ENCODE measurements around the gene SAV1. TPM values are rescaled to one million over a fixed set of nuclear protein-coding genes. Genes with fewer than 3 reads are reported as not detected.

The SAV1 gene
- polyA plus RNA-seq, 2 of the 4 experiments (the other 2 are of a cell fraction), result 20.3 TPM

DNA sequence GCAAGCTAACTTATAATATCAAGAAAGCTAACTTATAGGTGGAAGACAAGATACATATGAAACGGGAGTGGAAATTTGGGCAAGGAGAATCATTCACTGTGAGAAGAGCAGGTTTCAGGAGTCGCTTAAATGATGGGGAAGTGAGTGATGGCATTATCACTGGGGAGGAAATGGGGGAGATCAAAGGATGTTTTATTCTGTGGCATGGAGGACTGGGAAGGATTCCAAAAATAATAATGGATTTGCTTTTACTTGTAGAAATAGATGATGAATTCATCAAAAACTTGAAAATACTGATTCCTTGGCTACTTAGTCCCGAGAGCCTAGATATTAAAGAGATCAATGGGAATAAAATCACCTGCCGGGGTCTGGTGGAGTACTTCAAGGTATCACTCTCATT, 47.8 kb downstream of the SAV1 start:
- no peak overlapping the region for H3K27ac ChIP-seq
- H3K4me3 ChIP-seq, result no peak overlapping the region
- TF ChIP-seq, protein P1, sequence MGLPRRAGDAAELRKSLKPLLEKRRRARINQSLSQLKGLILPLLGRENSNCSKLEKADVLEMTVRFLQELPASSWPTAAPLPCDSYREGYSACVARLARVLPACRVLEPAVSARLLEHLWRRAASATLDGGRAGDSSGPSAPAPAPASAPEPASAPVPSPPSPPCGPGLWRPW (IDR thresholded peaks at IDR 0.05), result no peak
- TF ChIP-seq CHD2 (IDR thresholded peaks at IDR 0.05; ENCODE audit: low read length, partially characterized antibody), result no peak
- no peak for TF ChIP-seq RAD21 (conservative IDR thresholded peaks at IDR 0.05 in 1 of 2, IDR thresholded peaks at IDR 0.05 in 1 of 2)
- TF ChIP-seq ZC3H11A (IDR thresholded peaks at IDR 0.05), result no peak
- no peak for TF ChIP-seq CHD4 (IDR thresholded peaks at IDR 0.05; ENCODE audit: borderline replicate concordance)
- no peak for TF ChIP-seq ZNF302 (CRISPR knock-in tag; IDR thresholded peaks at IDR 0.05)
- H3K9me3 ChIP-seq, result no peaks in the 10 kb centered on the region
- DNase-seq (ENCODE audit: low read depth in 1 of 2, low spot score in 1 of 2), result no peak
- 58% methylated on average over 4 of the region's 4 CpGs for WGBS (ENCODE audit: missing lambda C conversion rate)
- ChIA-PET CTCF (interaction anchor here (0.6 to 5.2 kb wide), 10 partner anchors 10 to 360 kb away, joined by 3 to 61 read pairs (median 4); no protein-coding TSS in a partner anchor), POLR2A (interaction anchor here (1.3 kb wide), 1 partner anchor 48 kb away, joined by 4 read pairs; the partner anchor contains the start of gene SAV1)
- FAIRE-seq, result no peak
- no peaks in the 10 kb centered on the region for H3K4me1 ChIP-seq
- H3K4me2 ChIP-seq, result no peak overlapping the region
- no peak for ATAC-seq

DNA sequence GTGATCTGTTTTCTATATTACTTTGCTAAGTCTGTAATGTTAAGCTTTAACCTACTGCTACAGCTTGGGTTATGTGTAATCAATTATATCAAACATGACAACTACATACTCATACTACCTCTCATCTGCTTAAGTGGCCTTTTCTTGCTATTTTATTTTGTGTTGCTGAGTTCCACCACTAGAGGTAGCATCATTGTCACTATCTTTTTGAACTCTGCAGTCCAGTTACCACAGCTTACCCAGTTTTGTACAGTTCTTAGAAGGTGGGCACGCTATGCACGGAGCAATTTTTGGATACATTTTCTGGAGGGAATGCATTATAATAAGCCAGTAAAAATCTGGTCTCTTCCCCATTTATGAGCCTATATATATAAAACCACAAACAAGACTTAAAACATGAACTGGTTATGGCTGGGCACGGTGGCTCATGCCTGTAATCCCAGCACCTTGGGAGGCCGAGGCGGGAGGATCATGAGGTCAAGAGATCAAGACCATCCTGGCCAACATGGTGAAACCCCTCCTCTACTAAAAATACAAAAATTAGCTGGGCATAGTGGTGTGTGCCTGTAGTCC, 48.5 kb downstream of the SAV1 start:
- ChIA-PET POLR2A (interaction anchor here (0.6 to 1.3 kb wide), 2 partner anchors 49 to 60 kb away, joined by 3 to 4 read pairs; partner anchors contain the start of genes ATL1 and SAV1), CTCF (interaction anchor here (0.6 to 5.2 kb wide), 26 partner anchors 10 to 359 kb away, joined by 3 to 61 read pairs (median 3); no protein-coding TSS in a partner anchor)
- H3K4me3 ChIP-seq, result no peak overlapping the region
- FAIRE-seq (peak; percentile 94), DNase-seq (ENCODE audit: low read depth in 1 of 2, low spot score in 1 of 2) (peak; percentile 34 to 55), ATAC-seq (peak; percentile 94 to 95)
- H3K4me1 ChIP-seq, result no peaks in the 10 kb centered on the region
- H3K27ac ChIP-seq, result no peak overlapping the region
- 74% methylated on average over 5 of the region's 5 CpGs for WGBS (ENCODE audit: missing lambda C conversion rate)
- TF ChIP-seq HEYL (CRISPR knock-in tag; IDR thresholded peaks at IDR 0.05) (no peak), POLR2AphosphoS2 (conservative IDR thresholded peaks at IDR 0.05; ENCODE audit: low read length) (no peak), FOSL2 (IDR thresholded peaks at IDR 0.05) (no peak), FOSL2 (CRISPR knock-in tag; IDR thresholded peaks at IDR 0.05) (no peak), RAD21 (conservative IDR thresholded peaks at IDR 0.05 in 1 of 2, IDR thresholded peaks at IDR 0.05 in 1 of 2) (peak; percentile 60 to 72), SMC3 (IDR thresholded peaks at IDR 0.05) (peak; percentile 66)
- TF ChIP-seq, protein P2, sequence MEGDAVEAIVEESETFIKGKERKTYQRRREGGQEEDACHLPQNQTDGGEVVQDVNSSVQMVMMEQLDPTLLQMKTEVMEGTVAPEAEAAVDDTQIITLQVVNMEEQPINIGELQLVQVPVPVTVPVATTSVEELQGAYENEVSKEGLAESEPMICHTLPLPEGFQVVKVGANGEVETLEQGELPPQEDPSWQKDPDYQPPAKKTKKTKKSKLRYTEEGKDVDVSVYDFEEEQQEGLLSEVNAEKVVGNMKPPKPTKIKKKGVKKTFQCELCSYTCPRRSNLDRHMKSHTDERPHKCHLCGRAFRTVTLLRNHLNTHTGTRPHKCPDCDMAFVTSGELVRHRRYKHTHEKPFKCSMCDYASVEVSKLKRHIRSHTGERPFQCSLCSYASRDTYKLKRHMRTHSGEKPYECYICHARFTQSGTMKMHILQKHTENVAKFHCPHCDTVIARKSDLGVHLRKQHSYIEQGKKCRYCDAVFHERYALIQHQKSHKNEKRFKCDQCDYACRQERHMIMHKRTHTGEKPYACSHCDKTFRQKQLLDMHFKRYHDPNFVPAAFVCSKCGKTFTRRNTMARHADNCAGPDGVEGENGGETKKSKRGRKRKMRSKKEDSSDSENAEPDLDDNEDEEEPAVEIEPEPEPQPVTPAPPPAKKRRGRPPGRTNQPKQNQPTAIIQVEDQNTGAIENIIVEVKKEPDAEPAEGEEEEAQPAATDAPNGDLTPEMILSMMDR (IDR thresholded peaks at IDR 0.05), result peak; percentile 60
- no peak overlapping the region for H3K4me2 ChIP-seq
- no peaks in the 10 kb centered on the region for H3K9me3 ChIP-seq

DNA sequence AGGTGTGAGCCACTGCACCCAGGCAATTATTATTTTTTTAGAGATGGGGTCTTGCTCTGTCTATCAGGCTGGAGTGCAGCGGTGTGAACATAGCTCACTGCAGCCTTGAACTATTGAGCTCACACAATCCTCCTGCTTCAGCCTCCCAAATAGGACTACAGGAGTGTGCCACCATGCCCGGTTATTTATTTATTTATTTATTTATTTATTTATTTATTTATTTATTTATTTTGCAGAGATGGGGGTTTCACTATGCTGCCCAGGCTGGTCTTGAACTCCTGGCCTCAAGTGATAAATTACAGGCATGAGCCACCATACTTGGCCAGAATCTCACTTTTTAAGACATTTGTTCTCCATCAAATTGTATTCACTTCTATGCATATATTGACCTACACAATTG, 51.8 kb downstream of the SAV1 start:
- FAIRE-seq (no peak), DNase-seq (ENCODE audit: low read depth in 1 of 2, low spot score in 1 of 2) (no peak), ATAC-seq (no peak)
- CTCF ChIA-PET, result interaction anchor here (1.1 to 3.0 kb wide), 4 partner anchors 16 to 161 kb away, joined by 4 to 13 read pairs (median 10); no protein-coding TSS in a partner anchor
- TF ChIP-seq, protein P3, sequence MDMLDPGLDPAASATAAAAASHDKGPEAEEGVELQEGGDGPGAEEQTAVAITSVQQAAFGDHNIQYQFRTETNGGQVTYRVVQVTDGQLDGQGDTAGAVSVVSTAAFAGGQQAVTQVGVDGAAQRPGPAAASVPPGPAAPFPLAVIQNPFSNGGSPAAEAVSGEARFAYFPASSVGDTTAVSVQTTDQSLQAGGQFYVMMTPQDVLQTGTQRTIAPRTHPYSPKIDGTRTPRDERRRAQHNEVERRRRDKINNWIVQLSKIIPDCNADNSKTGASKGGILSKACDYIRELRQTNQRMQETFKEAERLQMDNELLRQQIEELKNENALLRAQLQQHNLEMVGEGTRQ (IDR thresholded peaks at IDR 0.05), result no peak
- TF ChIP-seq ZC3H11A (IDR thresholded peaks at IDR 0.05), result peak; percentile 96
- TF ChIP-seq RARB (CRISPR knock-in tag; IDR thresholded peaks at IDR 0.05), result no peak
- TF ChIP-seq, protein P4, sequence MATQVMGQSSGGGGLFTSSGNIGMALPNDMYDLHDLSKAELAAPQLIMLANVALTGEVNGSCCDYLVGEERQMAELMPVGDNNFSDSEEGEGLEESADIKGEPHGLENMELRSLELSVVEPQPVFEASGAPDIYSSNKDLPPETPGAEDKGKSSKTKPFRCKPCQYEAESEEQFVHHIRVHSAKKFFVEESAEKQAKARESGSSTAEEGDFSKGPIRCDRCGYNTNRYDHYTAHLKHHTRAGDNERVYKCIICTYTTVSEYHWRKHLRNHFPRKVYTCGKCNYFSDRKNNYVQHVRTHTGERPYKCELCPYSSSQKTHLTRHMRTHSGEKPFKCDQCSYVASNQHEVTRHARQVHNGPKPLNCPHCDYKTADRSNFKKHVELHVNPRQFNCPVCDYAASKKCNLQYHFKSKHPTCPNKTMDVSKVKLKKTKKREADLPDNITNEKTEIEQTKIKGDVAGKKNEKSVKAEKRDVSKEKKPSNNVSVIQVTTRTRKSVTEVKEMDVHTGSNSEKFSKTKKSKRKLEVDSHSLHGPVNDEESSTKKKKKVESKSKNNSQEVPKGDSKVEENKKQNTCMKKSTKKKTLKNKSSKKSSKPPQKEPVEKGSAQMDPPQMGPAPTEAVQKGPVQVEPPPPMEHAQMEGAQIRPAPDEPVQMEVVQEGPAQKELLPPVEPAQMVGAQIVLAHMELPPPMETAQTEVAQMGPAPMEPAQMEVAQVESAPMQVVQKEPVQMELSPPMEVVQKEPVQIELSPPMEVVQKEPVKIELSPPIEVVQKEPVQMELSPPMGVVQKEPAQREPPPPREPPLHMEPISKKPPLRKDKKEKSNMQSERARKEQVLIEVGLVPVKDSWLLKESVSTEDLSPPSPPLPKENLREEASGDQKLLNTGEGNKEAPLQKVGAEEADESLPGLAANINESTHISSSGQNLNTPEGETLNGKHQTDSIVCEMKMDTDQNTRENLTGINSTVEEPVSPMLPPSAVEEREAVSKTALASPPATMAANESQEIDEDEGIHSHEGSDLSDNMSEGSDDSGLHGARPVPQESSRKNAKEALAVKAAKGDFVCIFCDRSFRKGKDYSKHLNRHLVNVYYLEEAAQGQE (IDR thresholded peaks at IDR 0.05), result no peak
- TF ChIP-seq, protein P5, sequence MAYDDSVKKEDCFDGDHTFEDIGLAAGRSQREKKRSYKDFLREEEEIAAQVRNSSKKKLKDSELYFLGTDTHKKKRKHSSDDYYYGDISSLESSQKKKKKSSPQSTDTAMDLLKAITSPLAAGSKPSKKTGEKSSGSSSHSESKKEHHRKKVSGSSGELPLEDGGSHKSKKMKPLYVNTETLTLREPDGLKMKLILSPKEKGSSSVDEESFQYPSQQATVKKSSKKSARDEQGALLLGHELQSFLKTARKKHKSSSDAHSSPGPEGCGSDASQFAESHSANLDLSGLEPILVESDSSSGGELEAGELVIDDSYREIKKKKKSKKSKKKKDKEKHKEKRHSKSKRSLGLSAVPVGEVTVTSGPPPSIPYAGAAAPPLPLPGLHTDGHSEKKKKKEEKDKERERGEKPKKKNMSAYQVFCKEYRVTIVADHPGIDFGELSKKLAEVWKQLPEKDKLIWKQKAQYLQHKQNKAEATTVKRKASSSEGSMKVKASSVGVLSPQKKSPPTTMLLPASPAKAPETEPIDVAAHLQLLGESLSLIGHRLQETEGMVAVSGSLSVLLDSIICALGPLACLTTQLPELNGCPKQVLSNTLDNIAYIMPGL (CRISPR knock-in tag; IDR thresholded peaks at IDR 0.05; ENCODE audit: borderline replicate concordance), result no peak
- no peak for TF ChIP-seq HOXA7 (CRISPR knock-in tag; IDR thresholded peaks at IDR 0.05)
- TF ChIP-seq, protein P6, sequence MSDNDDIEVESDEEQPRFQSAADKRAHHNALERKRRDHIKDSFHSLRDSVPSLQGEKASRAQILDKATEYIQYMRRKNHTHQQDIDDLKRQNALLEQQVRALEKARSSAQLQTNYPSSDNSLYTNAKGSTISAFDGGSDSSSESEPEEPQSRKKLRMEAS (IDR thresholded peaks at IDR 0.05), result no peak
- TF ChIP-seq HEYL (CRISPR knock-in tag; IDR thresholded peaks at IDR 0.05), result no peak
- Histone ChIP-seq H3K27ac (no peak overlapping the region), H3K4me1 (no peaks in the 10 kb centered on the region), H3K4me2 (no peak overlapping the region), H3K9me3 (no peaks in the 10 kb centered on the region), H3K4me3 (no peak overlapping the region)
- POLR2A ChIA-PET, result no interaction called here
- 65% methylated on average over 2 of the region's 2 CpGs for WGBS (ENCODE audit: missing lambda C conversion rate)
